Tibial nerve (tissue), 4 donors: ENCODE results near the gene TNNI3K. TPM values are rescaled to one million over a fixed set of nuclear protein-coding genes. Genes with fewer than 3 reads are reported as not detected.

Experiments
- DNase-seq, 2 donors: peaks; one replicate each; pipeline ENCODE4 v3.0.0-alpha.2; 2019; ENCODE audit warnings: low spot score in 2 of 2
- H3K27ac ChIP-seq, 4 donors: fragments of 200-600 bp; sonication (generic) in 3 of 4; one replicate each; pipeline ENCODE4 v1.5.1; 2017 to 2019; ENCODE audit warnings: mild to moderate bottlenecking in 1 of 4
- H3K27me3 ChIP-seq, 2 donors: fragments of 200-600 bp; sonication (generic) in 1 of 2; one replicate each; pipeline versions ENCODE4 v1.5.1 to v1.6.0; 2017 to 2019
- H3K36me3 ChIP-seq, 3 donors: fragments of 200-600 bp; sonication (generic); one replicate each; pipeline ENCODE4 v1.5.1; 2018 to 2019
- H3K4me1 ChIP-seq, 4 donors: fragments of 200-600 bp; sonication (generic) in 3 of 4; one replicate each; pipeline ENCODE4 v1.5.1; 2017 to 2019
- H3K4me3 ChIP-seq, 4 donors: fragments of 200-600 bp; sonication (generic) in 3 of 4; one replicate each; pipeline ENCODE4 v1.5.1; 2017 to 2019; ENCODE audit warnings: mild to moderate bottlenecking in 1 of 4, moderate library complexity in 1 of 4
- H3K9me3 ChIP-seq, 4 donors: fragments of 200-600 bp; sonication (generic) in 3 of 4; one replicate each; pipeline ENCODE4 v1.5.1; 2017 to 2019
- CTCF ChIP-seq, 5 experiments: fragments of 200-600 bp in 3 of 5; fragments of 450-650 bp in 2 of 5; sonication (generic) in 3 of 5; IDR thresholded peaks; one replicate each; pipeline ENCODE4 v1.5.1; 2016 to 2019; ENCODE audit warnings: antibody characterized with exemption in 5 of 5, mild to moderate bottlenecking in 3 of 5, moderate library complexity in 2 of 5
- EP300 ChIP-seq, 2 donors: sonication (generic); formaldehyde crosslinking; IDR thresholded peaks; one replicate each; pipeline ENCODE4 v1.6.1; 2017; ENCODE audit warnings: antibody characterized with exemption in 2 of 2, mild to moderate bottlenecking in 1 of 2
- POLR2A ChIP-seq, 2 donors: fragments of 450-650 bp; IDR thresholded peaks; one replicate each; pipeline ENCODE4 v1.6.1; 2017; ENCODE audit warnings: antibody characterized with exemption in 2 of 2, mild to moderate bottlenecking in 2 of 2, moderate library complexity in 2 of 2
- WGBS, 2 donors: methylation state at CpG; one replicate each; pipeline ENCODE4 v1.1.5; 2018; 5-methylcytosine and 5-hydroxymethylcytosine counted together
- total RNA-seq, 4 donors: library from RNA; depleted of rRNA; stranded (reverse); fragments of >200 nt; gene quantifications; one replicate each; pipeline ENCODE4 v1.1.0, GENCODE V29; 2016

The TNNI3K gene
- total RNA-seq, 4 donors from 2014 or later, result 2.2 to 4.6 (median 4.0) TPM

- no peak for DNase-seq
- no peaks in the 10 kb centered on the region for H3K9me3 ChIP-seq
- H3K27ac ChIP-seq, result no peak overlapping the region
- 73 to 74% methylated on average over 4 of the region's 4 CpGs for WGBS, 2 donors
- H3K27me3 ChIP-seq, result no peaks in the 10 kb centered on the region
- no peak overlapping the region for H3K4me3 ChIP-seq
- no peaks in the 10 kb centered on the region for H3K4me1 ChIP-seq
- no peaks in the 10 kb centered on the region for H3K36me3 ChIP-seq
- TF ChIP-seq EP300 (IDR thresholded peaks at IDR 0.05) (no peak), POLR2A (IDR thresholded peaks at IDR 0.05) (no peak), CTCF (IDR thresholded peaks at IDR 0.05) (no peak)
Observed at GRCh38 chr1:74422421-74423292, 187.5 kb downstream of the TNNI3K start.

DNA sequence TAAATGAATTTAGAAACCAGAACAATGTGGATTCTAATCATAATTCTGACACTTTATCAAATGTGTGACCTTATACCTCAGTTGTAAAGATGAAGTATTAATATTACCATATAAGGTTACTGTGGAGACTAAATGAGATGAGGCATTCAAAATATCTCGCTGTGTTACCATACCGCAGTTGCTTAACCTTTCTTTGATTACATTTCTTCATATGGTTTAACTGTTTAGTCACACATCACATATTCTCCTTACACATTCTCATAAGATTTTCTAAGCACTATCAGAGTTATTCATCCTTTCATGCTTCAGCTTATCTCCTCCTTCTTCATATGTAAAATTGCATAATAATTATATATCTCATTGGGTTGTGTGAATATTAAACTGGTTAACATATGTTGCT is 188.3 kb downstream of the TNNI3K start:
- H3K36me3 ChIP-seq, result no peaks in the 10 kb centered on the region
- no peak for DNase-seq
- WGBS, 2 donors, result 86% methylated on average over 2 of the region's 2 CpGs

DNA sequence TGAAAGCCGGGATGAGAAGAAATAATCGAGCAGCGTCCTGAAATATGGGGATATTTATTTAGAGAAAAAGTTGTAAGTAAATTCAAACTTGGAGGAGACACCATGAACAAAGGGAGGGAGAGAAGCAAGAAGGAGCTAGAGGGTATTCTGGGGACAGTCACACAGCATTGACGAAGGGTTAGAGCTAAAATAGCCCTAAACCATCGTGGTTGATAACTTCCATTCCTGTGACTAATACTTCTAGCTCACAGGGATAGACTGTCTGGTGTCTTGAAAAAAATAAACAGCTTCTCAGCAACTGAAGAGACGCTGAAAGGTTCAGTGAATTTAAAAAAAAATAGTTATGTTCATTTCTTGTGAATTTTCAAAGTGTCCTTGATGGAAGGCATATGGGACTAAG is 190.5 kb downstream of the TNNI3K start:
- Histone ChIP-seq H3K36me3 (no peaks in the 10 kb centered on the region), H3K4me3 (no peak overlapping the region), H3K27ac (no peak overlapping the region), H3K9me3 (no peaks in the 10 kb centered on the region), H3K4me1 (no peaks in the 10 kb centered on the region), H3K27me3 (no peaks in the 10 kb centered on the region)
- DNase-seq, result no peak
- WGBS, 2 donors, result 66 to 77% methylated on average over 6 of the region's 6 CpGs
- TF ChIP-seq POLR2A (IDR thresholded peaks at IDR 0.05) (no peak), EP300 (IDR thresholded peaks at IDR 0.05) (no peak), CTCF (IDR thresholded peaks at IDR 0.05) (no peak)

More for the DNA sequence above, 188.3 kb downstream of the TNNI3K start:
- Histone ChIP-seq H3K27me3 (no peaks in the 10 kb centered on the region), H3K4me3 (no peak overlapping the region), H3K27ac (no peak overlapping the region), H3K9me3 (no peaks in the 10 kb centered on the region), H3K4me1 (no peaks in the 10 kb centered on the region)
- no peak for TF ChIP-seq POLR2A (IDR thresholded peaks at IDR 0.05)
- TF ChIP-seq EP300 (IDR thresholded peaks at IDR 0.05), result no peak
- no peak for TF ChIP-seq CTCF (IDR thresholded peaks at IDR 0.05)

GRCh38 chr1:74426208-74426937 is 191.2 kb downstream of the TNNI3K start:
- WGBS, 2 donors, result 52 to 53% methylated on average over 7 of the region's 7 CpGs
- Histone ChIP-seq H3K27me3 (no peaks in the 10 kb centered on the region), H3K4me1 (no peaks in the 10 kb centered on the region), H3K27ac (no peak overlapping the region), H3K36me3 (no peaks in the 10 kb centered on the region), H3K9me3 (no peaks in the 10 kb centered on the region), H3K4me3 (no peak overlapping the region)
- TF ChIP-seq CTCF (IDR thresholded peaks at IDR 0.05), result no peak
- TF ChIP-seq EP300 (IDR thresholded peaks at IDR 0.05), result no peak
- no peak for TF ChIP-seq POLR2A (IDR thresholded peaks at IDR 0.05)
- no peak for DNase-seq

DNA sequence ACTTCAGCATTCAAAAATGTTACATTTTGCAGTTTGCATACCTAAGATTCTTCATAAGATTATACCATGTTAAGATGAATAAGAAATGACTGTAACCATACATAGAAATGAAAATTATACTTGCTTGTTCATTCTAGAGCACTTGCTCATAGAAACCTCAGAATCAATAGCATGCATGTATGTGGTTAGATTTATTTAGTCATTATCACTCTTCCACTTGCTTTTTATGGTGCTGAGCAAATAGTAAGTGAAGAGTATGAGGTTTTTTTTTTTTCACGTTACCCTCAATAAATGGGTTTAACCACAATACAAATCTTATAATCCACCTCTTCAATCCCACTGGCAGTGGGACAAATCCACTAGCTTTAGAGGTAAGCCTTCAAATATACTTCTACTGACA is 192.5 kb downstream of the TNNI3K start:
- no peak overlapping the region for H3K27ac ChIP-seq
- 77 to 84% methylated on average over 1 of the region's 1 CpG for WGBS, 2 donors
- TF ChIP-seq CTCF (IDR thresholded peaks at IDR 0.05) (no peak), POLR2A (IDR thresholded peaks at IDR 0.05) (no peak), EP300 (IDR thresholded peaks at IDR 0.05) (no peak)
- H3K9me3 ChIP-seq, result no peaks in the 10 kb centered on the region
- no peaks in the 10 kb centered on the region for H3K36me3 ChIP-seq
- DNase-seq, result no peak
- no peaks in the 10 kb centered on the region for H3K27me3 ChIP-seq
- no peak overlapping the region for H3K4me3 ChIP-seq
- no peaks in the 10 kb centered on the region for H3K4me1 ChIP-seq
